ENCODE data around the gene RNASE1.
A peak's percentile ranks its signal among the peaks of the same experiment; 100 is the strongest.

The RNASE1 gene

DNA sequence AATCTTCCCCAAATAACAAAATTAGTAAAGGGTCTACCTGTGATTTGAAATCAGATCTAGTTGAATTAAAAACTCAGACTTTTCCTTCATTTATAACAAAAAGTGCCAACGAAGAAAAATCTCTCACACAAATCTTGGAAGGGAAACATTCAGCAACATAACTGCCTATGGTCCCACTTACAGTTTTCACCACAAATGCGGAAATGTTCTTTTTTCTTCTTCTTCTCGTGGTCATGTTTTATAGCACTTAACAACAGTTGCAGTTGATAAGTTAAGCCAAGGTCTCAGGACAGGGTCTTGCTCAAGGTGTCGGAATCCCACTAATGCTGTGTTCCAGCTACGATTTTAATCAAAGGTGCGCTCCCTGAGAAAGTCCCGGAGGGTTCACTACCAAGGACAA, 11.5 kb downstream of the RNASE1 start (continued):
- TF ChIP-seq, protein P1, sequence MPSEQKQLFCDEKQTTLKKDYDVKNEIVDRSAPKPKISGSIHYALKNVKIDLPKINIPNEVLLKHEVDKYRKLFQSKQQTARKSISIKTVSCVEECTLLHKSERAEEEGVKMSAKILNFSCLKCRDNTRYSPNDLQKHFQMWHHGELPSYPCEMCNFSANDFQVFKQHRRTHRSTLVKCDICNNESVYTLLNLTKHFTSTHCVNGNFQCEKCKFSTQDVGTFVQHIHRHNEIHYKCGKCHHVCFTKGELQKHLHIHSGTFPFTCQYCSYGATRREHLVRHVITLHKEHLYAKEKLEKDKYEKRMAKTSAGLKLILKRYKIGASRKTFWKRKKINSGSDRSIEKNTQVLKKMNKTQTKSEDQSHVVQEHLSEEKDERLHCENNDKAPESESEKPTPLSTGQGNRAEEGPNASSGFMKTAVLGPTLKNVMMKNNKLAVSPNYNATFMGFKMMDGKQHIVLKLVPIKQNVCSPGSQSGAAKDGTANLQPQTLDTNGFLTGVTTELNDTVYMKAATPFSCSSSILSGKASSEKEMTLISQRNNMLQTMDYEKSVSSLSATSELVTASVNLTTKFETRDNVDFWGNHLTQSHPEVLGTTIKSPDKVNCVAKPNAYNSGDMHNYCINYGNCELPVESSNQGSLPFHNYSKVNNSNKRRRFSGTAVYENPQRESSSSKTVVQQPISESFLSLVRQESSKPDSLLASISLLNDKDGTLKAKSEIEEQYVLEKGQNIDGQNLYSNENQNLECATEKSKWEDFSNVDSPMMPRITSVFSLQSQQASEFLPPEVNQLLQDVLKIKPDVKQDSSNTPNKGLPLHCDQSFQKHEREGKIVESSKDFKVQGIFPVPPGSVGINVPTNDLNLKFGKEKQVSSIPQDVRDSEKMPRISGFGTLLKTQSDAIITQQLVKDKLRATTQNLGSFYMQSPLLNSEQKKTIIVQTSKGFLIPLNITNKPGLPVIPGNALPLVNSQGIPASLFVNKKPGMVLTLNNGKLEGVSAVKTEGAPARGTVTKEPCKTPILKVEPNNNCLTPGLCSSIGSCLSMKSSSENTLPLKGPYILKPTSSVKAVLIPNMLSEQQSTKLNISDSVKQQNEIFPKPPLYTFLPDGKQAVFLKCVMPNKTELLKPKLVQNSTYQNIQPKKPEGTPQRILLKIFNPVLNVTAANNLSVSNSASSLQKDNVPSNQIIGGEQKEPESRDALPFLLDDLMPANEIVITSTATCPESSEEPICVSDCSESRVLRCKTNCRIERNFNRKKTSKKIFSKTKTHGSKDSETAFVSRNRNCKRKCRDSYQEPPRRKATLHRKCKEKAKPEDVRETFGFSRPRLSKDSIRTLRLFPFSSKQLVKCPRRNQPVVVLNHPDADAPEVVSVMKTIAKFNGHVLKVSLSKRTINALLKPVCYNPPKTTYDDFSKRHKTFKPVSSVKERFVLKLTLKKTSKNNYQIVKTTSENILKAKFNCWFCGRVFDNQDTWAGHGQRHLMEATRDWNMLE (tag by site-specific recombination; conservative IDR thresholded peaks at IDR 0.05; ENCODE audit: low read depth) = no peak

DNA sequence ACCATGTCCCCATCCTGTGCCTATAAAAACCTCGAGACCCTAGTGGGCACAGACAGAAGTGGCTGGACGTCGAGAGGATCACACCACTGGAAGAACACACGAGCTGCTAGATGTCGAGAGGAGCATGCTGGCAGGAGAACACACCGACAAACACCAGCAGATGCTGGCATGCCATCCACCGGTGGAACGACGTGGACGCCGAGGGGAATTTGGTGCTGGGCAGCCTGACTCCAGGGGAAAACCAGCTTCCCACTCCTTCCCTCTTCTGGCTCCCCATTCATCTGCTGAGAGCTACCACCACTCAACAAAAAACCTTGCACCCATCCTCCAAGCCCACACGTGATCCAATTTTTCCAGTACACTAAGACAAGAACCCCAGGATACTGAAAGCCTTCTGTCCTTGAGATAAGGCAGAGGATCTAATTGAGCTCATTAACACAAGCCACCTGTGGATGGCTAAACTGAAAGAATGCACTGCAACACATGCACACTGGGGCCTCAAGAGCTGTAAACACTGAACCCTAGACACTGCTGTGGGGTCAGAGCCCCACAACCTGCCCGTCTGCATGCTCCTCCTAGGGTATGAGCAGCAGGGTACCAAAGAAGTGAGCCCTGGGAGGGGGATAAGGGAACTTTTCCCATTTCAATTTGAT, 12.1 kb downstream of the RNASE1 start:
- no peaks in the 10 kb centered on the region for H3K36me3 ChIP-seq (ENCODE audit: control insufficient read depth in 2 of 2, insufficient read depth in 1 of 2, low read length in 2 of 2)
- H3K4me3 ChIP-seq (ENCODE audit: low read depth, low read length) = no peak overlapping the region
- no peaks in the 10 kb centered on the region for H3K9me3 ChIP-seq (ENCODE audit: control insufficient read depth, insufficient read depth, low read depth, low read length)
- no peak overlapping the region for H3K27ac ChIP-seq (ENCODE audit: extremely low read depth, low read depth, low read length)
- TF ChIP-seq ZNF639 (tag by site-specific recombination; IDR thresholded peaks at IDR 0.05) (no peak), SCRT2 (tag by site-specific recombination; IDR thresholded peaks at IDR 0.05) (peak; percentile 76), ZIC2 (tag by site-specific recombination; IDR thresholded peaks at IDR 0.05) (peak; percentile 78), GLIS1 (tag by site-specific recombination; IDR thresholded peaks at IDR 0.05) (0 out of 2 replicates have a peak, but pooled peaks have one; percentile 13)
- ChIA-PET CTCF (no interaction called here), POLR2A (no interaction called here)
- H3K4me1 ChIP-seq (ENCODE audit: control insufficient read depth, insufficient read depth, low read length) = 0 out of 2 replicates have a peak, but pooled peaks cover 2% of the 10 kb centered on the region

GRCh38 chr14:20789230-20789813, 13.3 kb downstream of the RNASE1 start:
- Histone ChIP-seq H3K4me3 (ENCODE audit: low read depth, low read length) (no peak overlapping the region), H3K4me1 (ENCODE audit: control insufficient read depth, insufficient read depth, low read length) (0 out of 2 replicates have a peak, but pooled peaks cover 2% of the 10 kb centered on the region), H3K9me3 (ENCODE audit: control insufficient read depth, insufficient read depth, low read depth, low read length) (no peaks in the 10 kb centered on the region), H3K36me3 (ENCODE audit: control insufficient read depth in 2 of 2, insufficient read depth in 1 of 2, low read length in 2 of 2) (no peaks in the 10 kb centered on the region), H3K27ac (ENCODE audit: extremely low read depth, low read depth, low read length) (no peak overlapping the region)
- ChIA-PET POLR2A (no interaction called here), CTCF (no interaction called here)
- TF ChIP-seq WT1 (tag by site-specific recombination; IDR thresholded peaks at IDR 0.05) (peak; percentile 49; the same call in 1 of the 2 replicates), ZEB2 (tag by site-specific recombination; IDR thresholded peaks at IDR 0.05) (peak; percentile 87), ZBTB17 (tag by site-specific recombination; IDR thresholded peaks at IDR 0.05) (peak; percentile 54), ZNF629 (tag by site-specific recombination; IDR thresholded peaks at IDR 0.05) (peak; percentile 74), ATF2 (tag by site-specific recombination; IDR thresholded peaks at IDR 0.05; ENCODE audit: low read depth) (peak; percentile 80), ZBTB8A (tag by site-specific recombination; IDR thresholded peaks at IDR 0.05) (no peak), ZNF280C (tag by site-specific recombination; IDR thresholded peaks at IDR 0.05) (no peak), OVOL3 (tag by site-specific recombination; IDR thresholded peaks at IDR 0.05) (no peak), TRIM28 (IDR thresholded peaks at IDR 0.05; ENCODE audit: borderline replicate concordance, low read length) (no peak), ZBTB1 (tag by site-specific recombination; IDR thresholded peaks at IDR 0.05) (no peak), KLF8 (tag by site-specific recombination; IDR thresholded peaks at IDR 0.05) (peak; percentile 35; the same call in 1 of the 2 replicates), ZSCAN23 (tag by site-specific recombination; IDR thresholded peaks at IDR 0.05) (0 out of 2 replicates have a peak, but pooled peaks have one; percentile 25)
- TF ChIP-seq, protein P2, sequence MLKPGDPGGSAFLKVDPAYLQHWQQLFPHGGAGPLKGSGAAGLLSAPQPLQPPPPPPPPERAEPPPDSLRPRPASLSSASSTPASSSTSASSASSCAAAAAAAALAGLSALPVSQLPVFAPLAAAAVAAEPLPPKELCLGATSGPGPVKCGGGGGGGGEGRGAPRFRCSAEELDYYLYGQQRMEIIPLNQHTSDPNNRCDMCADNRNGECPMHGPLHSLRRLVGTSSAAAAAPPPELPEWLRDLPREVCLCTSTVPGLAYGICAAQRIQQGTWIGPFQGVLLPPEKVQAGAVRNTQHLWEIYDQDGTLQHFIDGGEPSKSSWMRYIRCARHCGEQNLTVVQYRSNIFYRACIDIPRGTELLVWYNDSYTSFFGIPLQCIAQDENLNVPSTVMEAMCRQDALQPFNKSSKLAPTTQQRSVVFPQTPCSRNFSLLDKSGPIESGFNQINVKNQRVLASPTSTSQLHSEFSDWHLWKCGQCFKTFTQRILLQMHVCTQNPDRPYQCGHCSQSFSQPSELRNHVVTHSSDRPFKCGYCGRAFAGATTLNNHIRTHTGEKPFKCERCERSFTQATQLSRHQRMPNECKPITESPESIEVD (tag by site-specific recombination; IDR thresholded peaks at IDR 0.05) = peak; percentile 93
- TF ChIP-seq, protein P3, sequence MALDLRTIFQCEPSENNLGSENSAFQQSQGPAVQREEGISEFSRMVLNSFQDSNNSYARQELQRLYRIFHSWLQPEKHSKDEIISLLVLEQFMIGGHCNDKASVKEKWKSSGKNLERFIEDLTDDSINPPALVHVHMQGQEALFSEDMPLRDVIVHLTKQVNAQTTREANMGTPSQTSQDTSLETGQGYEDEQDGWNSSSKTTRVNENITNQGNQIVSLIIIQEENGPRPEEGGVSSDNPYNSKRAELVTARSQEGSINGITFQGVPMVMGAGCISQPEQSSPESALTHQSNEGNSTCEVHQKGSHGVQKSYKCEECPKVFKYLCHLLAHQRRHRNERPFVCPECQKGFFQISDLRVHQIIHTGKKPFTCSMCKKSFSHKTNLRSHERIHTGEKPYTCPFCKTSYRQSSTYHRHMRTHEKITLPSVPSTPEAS (tag by site-specific recombination; IDR thresholded peaks at IDR 0.05) = no peak

Data from HEK293 (cell line).